GM12875 (cell line): ENCODE measurements around the gene NLRP11.

Experiments
- H3K4me3 ChIP-seq: one replicate; pipeline ENCODE4 v1.5.1; 2011; ENCODE audit warnings: low read depth, low read length, control low read depth
- TF ChIP-seq, protein P1 (sequence below): IDR thresholded peaks from 2 replicates; pipeline ENCODE4 v1.5.1; 2011; ENCODE audit warnings: low read depth, mild to moderate bottlenecking, control low read depth, inconsistent platforms, low read length, moderate library complexity, borderline replicate concordance; ENCODE audit not compliant: insufficient read depth

NLRP11 gene

GRCh38 chr19:55857974-55858373 lies 26.2 kb upstream of the NLRP11 start:
- H3K4me3 ChIP-seq, result no peak overlapping the region
- TF ChIP-seq, protein P1, sequence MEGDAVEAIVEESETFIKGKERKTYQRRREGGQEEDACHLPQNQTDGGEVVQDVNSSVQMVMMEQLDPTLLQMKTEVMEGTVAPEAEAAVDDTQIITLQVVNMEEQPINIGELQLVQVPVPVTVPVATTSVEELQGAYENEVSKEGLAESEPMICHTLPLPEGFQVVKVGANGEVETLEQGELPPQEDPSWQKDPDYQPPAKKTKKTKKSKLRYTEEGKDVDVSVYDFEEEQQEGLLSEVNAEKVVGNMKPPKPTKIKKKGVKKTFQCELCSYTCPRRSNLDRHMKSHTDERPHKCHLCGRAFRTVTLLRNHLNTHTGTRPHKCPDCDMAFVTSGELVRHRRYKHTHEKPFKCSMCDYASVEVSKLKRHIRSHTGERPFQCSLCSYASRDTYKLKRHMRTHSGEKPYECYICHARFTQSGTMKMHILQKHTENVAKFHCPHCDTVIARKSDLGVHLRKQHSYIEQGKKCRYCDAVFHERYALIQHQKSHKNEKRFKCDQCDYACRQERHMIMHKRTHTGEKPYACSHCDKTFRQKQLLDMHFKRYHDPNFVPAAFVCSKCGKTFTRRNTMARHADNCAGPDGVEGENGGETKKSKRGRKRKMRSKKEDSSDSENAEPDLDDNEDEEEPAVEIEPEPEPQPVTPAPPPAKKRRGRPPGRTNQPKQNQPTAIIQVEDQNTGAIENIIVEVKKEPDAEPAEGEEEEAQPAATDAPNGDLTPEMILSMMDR, result no peak

DNA sequence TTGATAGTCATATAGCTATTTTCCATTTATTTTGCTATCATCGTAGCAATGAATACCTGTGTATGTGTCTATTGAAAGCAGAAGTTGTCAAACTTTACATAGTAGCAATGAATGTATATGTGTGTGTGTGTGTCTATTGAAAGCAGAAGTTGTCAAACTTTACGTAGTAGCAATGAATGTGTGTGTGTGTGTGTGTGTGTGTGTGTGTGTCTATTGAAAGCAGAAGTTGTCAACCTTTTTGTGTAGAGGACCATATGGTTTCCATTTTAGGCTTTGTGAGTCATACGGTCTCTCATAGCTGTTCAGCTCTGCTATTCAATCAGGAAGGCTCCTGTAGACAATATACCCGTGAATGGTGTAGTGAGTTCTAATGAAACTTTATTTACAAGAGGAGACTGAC lies 25.4 kb upstream of the NLRP11 start:
- H3K4me3 ChIP-seq, result no peak overlapping the region
- TF ChIP-seq, protein P1, result no peak

DNA sequence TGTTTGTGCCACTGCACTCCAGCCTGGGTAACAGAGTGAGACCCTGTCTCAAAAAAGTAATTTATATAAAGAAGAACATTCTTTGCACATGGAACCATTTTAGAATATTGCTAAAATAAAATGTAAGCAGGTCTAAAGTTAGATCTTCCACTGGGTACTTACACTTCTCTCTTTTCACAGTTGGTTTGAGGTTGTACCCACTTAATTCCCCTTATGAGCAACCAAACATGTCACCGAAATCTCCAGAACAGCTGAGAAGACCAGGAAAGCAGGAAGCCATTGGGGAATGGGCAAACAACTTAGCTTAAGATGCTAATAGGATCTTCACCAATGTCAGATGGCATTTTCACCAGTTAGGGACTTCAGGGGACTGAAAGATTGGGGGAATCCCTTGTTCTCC lies 23.4 kb upstream of the NLRP11 start:
- TF ChIP-seq, protein P1, result no peak
- no peak overlapping the region for H3K4me3 ChIP-seq

DNA sequence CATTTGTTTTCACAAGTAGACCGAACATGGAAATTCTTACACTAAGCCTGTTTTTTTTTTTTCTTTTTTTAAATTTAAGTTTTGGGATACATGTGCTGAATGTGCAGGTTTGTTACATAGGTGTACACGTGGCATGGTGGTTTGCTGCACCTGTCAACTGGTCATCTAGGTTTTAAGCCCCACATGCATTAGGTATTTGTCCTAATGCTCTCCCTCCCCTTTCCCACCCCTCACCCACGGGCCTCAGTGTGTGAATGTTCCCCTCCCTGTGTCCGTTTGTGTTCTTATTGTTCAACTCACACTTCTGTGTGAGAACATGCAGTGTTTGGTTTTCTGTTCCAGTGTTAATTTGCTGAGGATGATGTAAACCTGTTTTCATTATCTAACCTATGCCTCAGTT lies 7.1 kb upstream of the NLRP11 start:
- TF ChIP-seq, protein P1, result no peak
- no peak overlapping the region for H3K4me3 ChIP-seq

DNA sequence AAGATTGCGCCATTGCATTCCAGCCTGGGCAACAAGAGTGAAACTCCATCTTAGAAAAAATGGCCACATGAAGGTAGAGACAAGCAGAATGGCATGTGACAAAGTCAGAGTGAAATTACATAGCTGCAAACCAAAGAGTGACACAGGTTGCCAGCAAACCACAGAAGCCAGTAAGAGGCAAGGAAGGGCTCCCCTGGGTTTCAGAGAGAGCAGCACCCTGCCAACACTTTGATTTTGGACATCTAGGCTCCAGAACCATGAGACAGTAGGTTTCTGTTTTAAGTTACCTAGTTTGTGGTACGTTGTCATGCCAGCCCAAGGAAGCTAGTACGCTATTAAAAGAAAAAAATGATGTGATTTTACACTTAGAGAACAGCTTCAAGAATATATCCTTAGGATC lies 6.5 kb upstream of the NLRP11 start:
- H3K4me3 ChIP-seq, result no peak overlapping the region
- TF ChIP-seq, protein P1, result no peak

DNA sequence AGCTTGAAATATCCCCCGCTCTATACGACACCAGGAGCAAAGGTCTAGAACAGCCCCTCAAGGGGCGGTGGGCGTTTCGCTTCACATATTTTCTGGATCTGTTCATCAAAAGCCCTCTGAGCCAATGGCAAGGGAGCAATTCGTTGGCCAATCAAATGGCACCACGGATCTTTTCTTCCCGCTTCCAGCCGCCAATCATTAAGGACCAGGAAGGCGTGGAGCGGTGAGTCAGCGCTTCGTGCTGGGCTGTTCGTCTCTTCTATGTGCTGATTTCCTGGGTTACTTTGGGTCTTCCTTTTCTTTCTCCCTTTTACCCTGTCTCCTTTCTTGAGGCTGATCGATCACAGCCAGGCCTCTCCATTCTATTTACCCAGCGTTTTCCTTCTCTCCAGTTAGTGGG lies 4.5 kb upstream of the NLRP11 start, which contains the start of gene NLRP4:
NLRP4 (plus strand) TSS at position 201 of the 400 bp plus-strand sequence. CDS start 15,541 bp downstream, outside the sequence.
- no peak within 1 kb of the TSS for H3K4me3 ChIP-seq
- TF ChIP-seq, protein P1, result no peak

- TF ChIP-seq, protein P1, result no peak
- no peak overlapping the region for H3K4me3 ChIP-seq
These were observed 877 bp upstream of the NLRP11 start for GRCh38 chr19:55832676-55833075.
